Medulla oblongata (tissue), 1 donor: ENCODE data around the gene CARD9.

ENCODE experiments used
- DNase-seq: peaks from one replicate; pipeline ENCODE4 v3.0.0-alpha.2; 2015; ENCODE audit errors: extremely low spot score

Gene CARD9

DNA sequence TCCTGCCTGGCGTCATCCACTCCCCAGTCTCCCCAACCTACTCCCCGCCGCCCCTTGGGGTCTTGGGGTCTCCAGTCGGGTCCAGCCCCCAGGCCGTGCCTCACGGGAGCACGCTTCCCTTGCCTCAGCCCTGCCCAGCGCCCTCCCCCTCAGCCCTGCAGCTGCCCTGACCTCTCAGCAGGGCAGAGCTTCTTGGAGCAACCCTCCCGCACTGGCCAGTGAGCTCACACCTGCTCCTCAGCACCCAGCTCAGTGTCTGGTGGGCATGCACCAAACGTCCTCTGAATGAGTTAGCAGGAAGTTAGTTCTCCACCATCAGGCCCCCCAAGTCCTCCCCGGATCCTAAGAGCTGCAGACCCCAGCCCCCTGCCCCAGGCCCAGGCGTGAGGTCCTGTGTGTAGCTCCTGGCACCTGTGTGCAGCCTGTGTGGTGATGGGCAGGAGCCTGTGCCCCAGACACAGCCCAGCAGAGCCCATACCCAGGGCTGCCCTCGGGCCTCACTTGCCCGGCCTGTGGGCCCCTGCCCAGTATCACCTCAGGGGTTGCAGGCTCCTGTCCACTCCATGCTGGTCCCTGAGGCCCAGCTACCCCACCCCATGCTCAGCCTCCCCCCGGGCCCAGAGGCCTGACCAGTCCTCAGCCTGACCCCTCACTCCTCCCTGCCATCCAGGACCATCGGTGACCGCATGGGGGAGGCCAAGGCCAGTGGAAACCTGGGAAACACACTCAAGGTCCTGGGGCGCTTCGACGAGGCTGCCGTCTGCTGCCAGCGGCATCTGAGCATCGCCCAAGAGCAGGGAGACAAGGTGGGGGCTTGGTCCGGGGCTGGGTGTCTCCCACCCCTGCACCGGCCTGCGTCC is 37.9 kb downstream of the CARD9 start:
- DNase-seq: no peak

DNA sequence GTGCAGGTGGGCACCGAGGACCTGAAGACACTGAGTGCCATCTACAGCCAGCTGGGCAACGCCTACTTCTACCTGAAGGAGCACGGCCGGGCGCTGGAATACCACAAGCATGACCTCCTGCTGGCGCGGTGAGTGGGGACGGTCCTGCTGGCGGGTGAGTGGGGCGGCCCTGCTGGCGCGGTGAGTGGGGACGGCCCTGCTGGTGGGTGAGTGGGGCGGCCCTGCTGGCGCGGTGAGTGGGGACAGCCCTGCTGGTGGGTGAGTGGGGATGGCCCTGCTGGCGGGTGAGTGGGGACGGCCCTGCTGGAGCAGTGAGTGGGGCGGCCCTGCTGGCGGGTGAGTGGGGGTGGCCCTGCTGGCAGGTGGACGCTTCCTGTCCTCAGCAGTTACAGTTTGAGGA is 38.9 kb downstream of the CARD9 start:
- DNase-seq: no peak

- no peak for DNase-seq
Measured at GRCh38 chr9:136333486-136333885, 40.0 kb downstream of the CARD9 start.

DNA sequence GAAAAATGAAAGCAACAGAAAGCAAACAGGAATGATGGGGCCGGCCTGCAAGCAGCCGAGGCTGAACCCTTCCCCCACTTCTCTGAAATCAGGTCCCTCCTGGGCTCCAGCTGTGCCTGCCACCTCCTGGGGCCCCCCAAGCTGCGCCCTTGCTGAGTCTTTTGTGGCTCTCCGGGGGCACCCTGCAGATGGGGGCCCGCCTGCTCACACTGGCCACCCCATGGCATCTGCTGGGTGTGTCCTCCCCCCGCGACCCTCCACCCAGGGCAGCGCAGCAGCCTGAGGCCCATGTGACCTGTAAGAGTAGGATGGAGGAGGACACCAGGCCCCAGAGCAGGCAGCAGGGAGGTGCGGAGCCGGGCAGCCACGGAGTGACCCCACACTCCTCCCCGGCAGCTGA is 40.4 kb downstream of the CARD9 start:
- DNase-seq: no peak

DNA sequence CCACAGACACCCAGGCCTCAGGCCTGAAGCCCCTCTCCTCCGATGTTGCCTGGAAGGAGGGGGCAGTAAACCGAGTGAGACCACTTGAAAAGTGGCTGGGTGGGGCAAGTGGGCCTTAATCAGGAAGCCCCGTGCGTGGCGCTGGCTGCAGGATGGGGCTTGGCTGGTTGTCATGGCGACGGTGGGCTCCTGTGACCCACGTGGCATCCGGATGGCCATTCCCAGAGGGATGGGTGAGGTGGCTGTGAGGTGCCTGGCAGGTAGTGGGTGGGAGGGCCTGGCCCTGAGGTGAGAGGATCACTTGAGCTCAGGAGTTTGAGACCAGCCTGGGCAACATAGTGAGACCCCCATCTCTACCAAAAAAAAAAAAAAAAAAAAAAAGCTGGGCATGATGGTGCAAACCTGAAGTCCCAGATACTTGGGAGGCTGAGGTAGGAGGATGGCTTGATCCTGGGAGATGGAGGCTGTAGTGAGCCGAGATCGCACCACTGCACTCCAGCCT is 40.9 kb downstream of the CARD9 start:
- no peak for DNase-seq

GRCh38 chr9:136331556-136332481 is 41.6 kb downstream of the CARD9 start:
- no peak for DNase-seq

DNA sequence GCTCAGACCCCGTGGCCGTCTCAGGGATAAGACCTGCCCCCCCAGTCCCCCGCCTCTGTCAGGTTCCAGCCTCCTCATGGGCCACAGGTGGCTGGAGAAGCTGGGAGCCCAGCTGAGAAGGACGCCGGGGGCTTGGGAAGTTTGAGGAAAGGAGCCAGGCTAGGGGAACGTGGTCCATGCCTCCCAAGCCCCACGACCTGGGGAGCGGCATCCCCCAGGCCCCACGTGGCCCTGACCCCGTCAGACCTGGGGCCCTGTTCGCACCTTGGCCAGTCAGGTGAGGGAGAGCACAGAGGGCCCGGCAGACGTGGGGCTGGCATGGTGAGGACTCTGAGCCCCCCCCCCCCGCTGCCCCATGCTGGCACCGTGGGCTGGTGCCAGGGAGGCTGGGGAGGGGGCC is 42.4 kb downstream of the CARD9 start:
- no peak for DNase-seq

- no peak for DNase-seq
Measured at GRCh38 chr9:136330406-136330990, 43.0 kb downstream of the CARD9 start.

GRCh38 chr9:136329636-136330405 is 43.6 kb downstream of the CARD9 start:
- DNase-seq: no peak

DNA sequence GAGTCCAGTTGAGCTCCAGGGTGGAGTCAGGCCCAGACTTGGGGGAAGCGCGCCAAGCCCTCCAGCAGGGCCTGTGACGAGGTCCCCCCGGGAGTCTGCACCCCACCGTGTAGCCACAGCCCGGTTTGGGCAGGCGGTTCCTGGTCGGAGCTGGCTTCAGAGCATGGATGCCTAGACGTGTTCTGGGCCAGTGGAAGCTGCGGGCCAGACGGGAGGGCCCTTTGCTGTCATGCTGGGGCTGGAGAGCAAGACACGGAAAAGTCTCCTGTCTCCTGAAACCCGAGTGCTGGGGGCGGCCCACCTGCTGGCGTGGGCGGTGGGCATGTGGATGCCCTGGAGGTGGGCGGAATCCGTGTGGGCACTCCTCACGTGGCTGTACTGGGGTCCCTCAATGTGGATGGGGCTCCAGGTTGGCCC is 44.2 kb downstream of the CARD9 start:
- no peak for DNase-seq

GRCh38 chr9:136328622-136329041 is 44.8 kb downstream of the CARD9 start:
- peak; percentile 56 for DNase-seq

GRCh38 chr9:136328011-136328621 is 45.4 kb downstream of the CARD9 start:
- DNase-seq: no peak

- peak; percentile 62 for DNase-seq
Measured at GRCh38 chr9:136327304-136327974, 46.0 kb downstream of the CARD9 start, which contains the start of gene GPSM1. TSS of gene GPSM1 (plus strand) at chr9:136327539. CDS start at chr9:136327696, 157 bp downstream.

GRCh38 chr9:136326761-136327303 is 46.6 kb downstream of the CARD9 start:
- no peak for DNase-seq

GRCh38 chr9:136326061-136326760 is 47.3 kb downstream of the CARD9 start:
- peak; percentile 56 for DNase-seq

DNA sequence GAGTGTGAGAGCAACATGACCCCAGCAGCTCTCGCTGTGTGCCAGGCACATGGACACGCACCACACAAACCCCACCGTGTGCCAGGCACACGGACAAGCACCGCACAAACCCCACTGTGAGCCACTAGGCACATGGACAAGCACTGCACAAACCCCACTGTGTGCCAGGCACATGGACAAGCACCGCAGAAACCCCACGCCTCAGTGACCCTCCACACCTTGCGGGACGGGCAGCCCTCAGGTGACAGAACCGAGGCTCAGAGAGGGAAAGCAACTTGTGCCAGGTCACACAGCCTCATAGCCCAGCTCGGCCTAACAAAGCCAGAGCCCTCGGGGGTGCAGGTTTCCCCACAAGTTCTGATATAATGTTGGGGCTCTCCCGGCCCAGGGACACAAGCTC is 48.1 kb downstream of the CARD9 start:
- no peak for DNase-seq

DNA sequence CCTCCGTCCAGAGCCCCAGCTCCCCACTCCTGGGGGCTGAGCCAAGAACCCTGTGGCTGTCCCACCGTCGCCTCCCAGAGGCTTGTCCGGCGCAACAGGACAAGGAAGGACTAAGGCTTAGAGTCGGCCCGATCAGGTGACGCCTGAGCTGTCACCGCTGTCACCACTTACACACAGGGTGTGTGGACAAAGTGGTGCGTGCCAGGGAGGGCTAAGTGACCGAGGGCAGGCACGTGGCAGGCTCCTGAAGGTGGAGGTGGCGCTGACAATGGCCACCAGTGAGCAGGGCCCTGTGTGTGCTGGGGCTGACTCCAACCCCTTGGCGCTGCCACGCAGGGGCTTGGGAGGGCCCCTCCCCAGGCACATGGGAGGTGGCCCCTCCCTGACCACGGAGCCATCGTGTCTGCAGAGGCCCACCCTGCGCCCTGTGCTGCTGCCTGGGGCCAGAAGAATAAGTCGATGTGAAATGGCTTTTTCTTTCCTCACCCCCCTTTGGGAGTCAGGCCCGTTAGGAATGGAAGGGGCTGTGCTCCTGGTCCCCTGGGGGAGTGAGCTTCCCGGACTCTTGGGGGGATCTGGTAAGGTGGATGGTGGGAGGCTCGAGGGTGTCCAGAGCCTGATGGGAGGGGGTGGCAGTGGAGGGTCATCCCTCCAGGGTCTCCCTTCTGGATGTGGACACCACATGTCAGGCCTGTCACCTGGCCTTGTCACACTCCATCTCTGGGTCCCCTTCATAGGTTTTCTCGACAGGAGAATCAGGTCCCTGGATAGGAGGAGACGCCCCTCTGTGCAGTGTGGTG is 48.8 kb downstream of the CARD9 start:
- DNase-seq: no peak

- DNase-seq: no peak
Measured at GRCh38 chr9:136323371-136323789, 50.1 kb downstream of the CARD9 start.
